Measurements from ENCODE around the gene TCL1A.

TCL1A gene

GRCh38 chr14:95689441-95689840, 24.5 kb downstream of the TCL1A start:
- TF ChIP-seq TAF1 (IDR thresholded peaks at IDR 0.05; ENCODE audit: borderline replicate concordance, low read depth, low read length) (no peak), POLR2A (IDR thresholded peaks at IDR 0.05; ENCODE audit: low read depth, low read length) (no peak), POLR2AphosphoS5 (IDR thresholded peaks at IDR 0.05; ENCODE audit: low read depth, low read length) (no peak)
- DNase-seq (ENCODE audit: insufficient read length) (no peak), FAIRE-seq (no peak)

GRCh38 chr14:95686935-95687334, 27.0 kb downstream of the TCL1A start:
- FAIRE-seq (no peak), DNase-seq (ENCODE audit: insufficient read length) (no peak)
- TF ChIP-seq TAF1 (IDR thresholded peaks at IDR 0.05; ENCODE audit: borderline replicate concordance, low read depth, low read length) (no peak), POLR2AphosphoS5 (IDR thresholded peaks at IDR 0.05; ENCODE audit: low read depth, low read length) (no peak), POLR2A (IDR thresholded peaks at IDR 0.05; ENCODE audit: low read depth, low read length) (no peak)

- TF ChIP-seq POLR2A (IDR thresholded peaks at IDR 0.05; ENCODE audit: low read depth, low read length) = no peak
- TF ChIP-seq TAF1 (IDR thresholded peaks at IDR 0.05; ENCODE audit: borderline replicate concordance, low read depth, low read length) = no peak
- TF ChIP-seq POLR2AphosphoS5 (IDR thresholded peaks at IDR 0.05; ENCODE audit: low read depth, low read length) = no peak
- FAIRE-seq = no peak
- no peak for DNase-seq (ENCODE audit: insufficient read length)
Measured at GRCh38 chr14:95685978-95686922, 27.7 kb downstream of the TCL1A start, which contains the start of gene TCL1B. Gene TCL1B (plus strand): TSS chr14:95686426. CDS start chr14:95686468, 42 bp downstream.

GRCh38 chr14:95683793-95684192, 30.1 kb downstream of the TCL1A start:
- FAIRE-seq (no peak), DNase-seq (ENCODE audit: insufficient read length) (peak; percentile 58)
- TF ChIP-seq TAF1 (IDR thresholded peaks at IDR 0.05; ENCODE audit: borderline replicate concordance, low read depth, low read length) = no peak
- TF ChIP-seq POLR2A (IDR thresholded peaks at IDR 0.05; ENCODE audit: low read depth, low read length) = no peak
- TF ChIP-seq POLR2AphosphoS5 (IDR thresholded peaks at IDR 0.05; ENCODE audit: low read depth, low read length) = no peak

GRCh38 chr14:95681153-95681552, 32.8 kb downstream of the TCL1A start:
- DNase-seq (ENCODE audit: insufficient read length) (no peak), FAIRE-seq (no peak)
- no peak for TF ChIP-seq POLR2AphosphoS5 (IDR thresholded peaks at IDR 0.05; ENCODE audit: low read depth, low read length)
- TF ChIP-seq POLR2A (IDR thresholded peaks at IDR 0.05; ENCODE audit: low read depth, low read length) = no peak
- TF ChIP-seq TAF1 (IDR thresholded peaks at IDR 0.05; ENCODE audit: borderline replicate concordance, low read depth, low read length) = no peak

- DNase-seq (ENCODE audit: insufficient read length) (no peak), FAIRE-seq (peak; percentile 42)
- no peak for TF ChIP-seq TAF1 (IDR thresholded peaks at IDR 0.05; ENCODE audit: borderline replicate concordance, low read depth, low read length)
- no peak for TF ChIP-seq POLR2A (IDR thresholded peaks at IDR 0.05; ENCODE audit: low read depth, low read length)
- no peak for TF ChIP-seq POLR2AphosphoS5 (IDR thresholded peaks at IDR 0.05; ENCODE audit: low read depth, low read length)
Measured at GRCh38 chr14:95679998-95680735, 33.8 kb downstream of the TCL1A start.

GRCh38 chr14:95679148-95679815, 34.6 kb downstream of the TCL1A start:
- DNase-seq (ENCODE audit: insufficient read length) = no peak
- peak; percentile 21 for FAIRE-seq
- TF ChIP-seq POLR2A (IDR thresholded peaks at IDR 0.05; ENCODE audit: low read depth, low read length) (no peak), POLR2AphosphoS5 (IDR thresholded peaks at IDR 0.05; ENCODE audit: low read depth, low read length) (no peak), TAF1 (IDR thresholded peaks at IDR 0.05; ENCODE audit: borderline replicate concordance, low read depth, low read length) (no peak)

GRCh38 chr14:95677179-95677835, 36.6 kb downstream of the TCL1A start:
- no peak for TF ChIP-seq POLR2AphosphoS5 (IDR thresholded peaks at IDR 0.05; ENCODE audit: low read depth, low read length)
- DNase-seq (ENCODE audit: insufficient read length) (no peak), FAIRE-seq (no peak)

- TF ChIP-seq POLR2A (IDR thresholded peaks at IDR 0.05; ENCODE audit: low read depth, low read length) (no peak), POLR2AphosphoS5 (IDR thresholded peaks at IDR 0.05; ENCODE audit: low read depth, low read length) (no peak), TAF1 (IDR thresholded peaks at IDR 0.05; ENCODE audit: borderline replicate concordance, low read depth, low read length) (no peak)
- FAIRE-seq (no peak), DNase-seq (ENCODE audit: insufficient read length) (no peak)
Measured at GRCh38 chr14:95675486-95675885, 38.4 kb downstream of the TCL1A start.

GRCh38 chr14:95674613-95675012, 39.3 kb downstream of the TCL1A start:
- FAIRE-seq = no peak

More at GRCh38 chr14:95674613-95675012, 39.3 kb downstream of the TCL1A start:
- TF ChIP-seq POLR2AphosphoS5 (IDR thresholded peaks at IDR 0.05; ENCODE audit: low read depth, low read length) (no peak), TAF1 (IDR thresholded peaks at IDR 0.05; ENCODE audit: borderline replicate concordance, low read depth, low read length) (no peak), POLR2A (IDR thresholded peaks at IDR 0.05; ENCODE audit: low read depth, low read length) (no peak)
- DNase-seq (ENCODE audit: insufficient read length) = no peak

All from GM12892 (cell line).